Endothelial cell (in vitro differentiated cells): ENCODE data around the gene AUTS2. TPM values are rescaled to one million over a fixed set of nuclear protein-coding genes. Genes with fewer than 3 reads are reported as not detected.

ENCODE experiments used
- DNase-seq: peaks from one replicate; pipeline ENCODE4 v3.0.0; 2021; ENCODE audit warnings: low spot score
- H3K27ac Mint-ChIP-seq: one replicate; pipeline ENCODE4 v1.8.0; 2021; ENCODE audit warnings: mixed read lengths, inconsistent platforms; ENCODE audit not compliant: unreplicated experiment
- H3K27me3 Mint-ChIP-seq: one replicate; pipeline ENCODE4 v1.8.0; 2021; ENCODE audit warnings: mild to moderate bottlenecking, moderate library complexity, mixed read lengths, inconsistent platforms; ENCODE audit not compliant: unreplicated experiment
- H3K36me3 Mint-ChIP-seq: one replicate; pipeline ENCODE4 v1.8.0; 2021; ENCODE audit warnings: mild to moderate bottlenecking, low read depth, mixed read lengths, inconsistent platforms; ENCODE audit not compliant: unreplicated experiment
- H3K4me1 Mint-ChIP-seq: one replicate; pipeline ENCODE4 v1.8.0; 2021; ENCODE audit warnings: mild to moderate bottlenecking, mixed read lengths, inconsistent platforms; ENCODE audit not compliant: unreplicated experiment
- H3K4me3 Mint-ChIP-seq: one replicate; pipeline ENCODE4 v1.8.0; 2021; ENCODE audit warnings: mild to moderate bottlenecking, mixed read lengths, inconsistent platforms; ENCODE audit not compliant: unreplicated experiment
- H3K9me3 Mint-ChIP-seq: one replicate; pipeline ENCODE4 v1.8.0; 2021; ENCODE audit warnings: mixed read lengths, inconsistent platforms; ENCODE audit not compliant: unreplicated experiment
- CTCF ChIP-seq: fragments of 200-600 bp; sonication (generic); IDR thresholded peaks from one replicate; pipeline ENCODE4 v1.5.0; 2021; ENCODE audit warnings: antibody characterized with exemption; ENCODE audit not compliant: unreplicated experiment
- total RNA-seq: library from RNA; stranded (reverse); fragmentation: NEBNext Ultra II Directional; extraction: Animal tissue kit (Norgen Biotek cat#: 25700); gene quantifications from one replicate; pipeline ENCODE4 v1.2.1, GENCODE V29; 2021; ENCODE audit not compliant: unreplicated experiment

AUTS2 gene
- total RNA-seq, 1 donor from 2014 or later: 103 TPM

- TF ChIP-seq CTCF: no peak
- Mint-ChIP-seq H3K9me3 (no peaks in the 10 kb centered on the region), H3K36me3 (no peaks in the 10 kb centered on the region), H3K4me3 (no peak overlapping the region), H3K27ac (no peak overlapping the region), H3K27me3 (no peaks in the 10 kb centered on the region), H3K4me1 (no peaks in the 10 kb centered on the region)
- no peak for DNase-seq
Measured at GRCh38 chr7:69941077-69941651, 342.9 kb downstream of the AUTS2 start.

GRCh38 chr7:69942573-69942972 is 344.3 kb downstream of the AUTS2 start:
- Mint-ChIP-seq H3K36me3 (no peaks in the 10 kb centered on the region), H3K27ac (no peak overlapping the region), H3K4me3 (no peak overlapping the region), H3K9me3 (no peaks in the 10 kb centered on the region), H3K27me3 (no peaks in the 10 kb centered on the region), H3K4me1 (no peaks in the 10 kb centered on the region)
- no peak for TF ChIP-seq CTCF
- DNase-seq: no peak

GRCh38 chr7:69946901-69947300 is 348.6 kb downstream of the AUTS2 start:
- H3K27ac Mint-ChIP-seq: no peak overlapping the region
- H3K4me1 Mint-ChIP-seq: no peaks in the 10 kb centered on the region
- no peaks in the 10 kb centered on the region for H3K9me3 Mint-ChIP-seq
- no peak for DNase-seq
- TF ChIP-seq CTCF: no peak
- H3K36me3 Mint-ChIP-seq: no peaks in the 10 kb centered on the region
- no peak overlapping the region for H3K4me3 Mint-ChIP-seq
- H3K27me3 Mint-ChIP-seq: no peaks in the 10 kb centered on the region

- DNase-seq: no peak
- H3K36me3 Mint-ChIP-seq: no peaks in the 10 kb centered on the region
- no peak for TF ChIP-seq CTCF
- H3K9me3 Mint-ChIP-seq: no peaks in the 10 kb centered on the region
- H3K27me3 Mint-ChIP-seq: no peaks in the 10 kb centered on the region
- H3K27ac Mint-ChIP-seq: no peak overlapping the region
- peaks cover 7% of the 10 kb centered on the region for H3K4me1 Mint-ChIP-seq
- no peak overlapping the region for H3K4me3 Mint-ChIP-seq
Measured at GRCh38 chr7:69947998-69948397, 349.7 kb downstream of the AUTS2 start.

- Mint-ChIP-seq H3K36me3 (no peaks in the 10 kb centered on the region), H3K27ac (no peak overlapping the region), H3K9me3 (no peaks in the 10 kb centered on the region), H3K27me3 (no peaks in the 10 kb centered on the region), H3K4me1 (peaks cover 12% of the 10 kb centered on the region), H3K4me3 (no peak overlapping the region)
- no peak for TF ChIP-seq CTCF
- no peak for DNase-seq
Measured at GRCh38 chr7:69949122-69949521, 350.8 kb downstream of the AUTS2 start.
